HT-29 (cell line): Measurements from ENCODE around the gene GTF2IRD1. TPM values are rescaled to one million over a fixed set of nuclear protein-coding genes. Genes with fewer than 3 reads are reported as not detected.
"Not testable (repeated sequence)": the region's sequence is repeated elsewhere in the genome, so short reads cannot be mapped to it uniquely, and the experiment has no call there.

Experiments
- DNase-seq: peaks from one replicate; pipeline ENCODE4 v3.0.0-alpha.2; 2015; ENCODE audit warnings: low spot score
- total RNA-seq: library from RNA; depleted of rRNA; stranded (reverse); fragments of >200 nt; shearing (Covaris generic); gene quantifications from 2 replicates; pipeline ENCODE4 v1.2.3, GENCODE V29; 2014

Gene GTF2IRD1
- total RNA-seq, 1 experiment from 2014 or later: 34.6 TPM

DNA sequence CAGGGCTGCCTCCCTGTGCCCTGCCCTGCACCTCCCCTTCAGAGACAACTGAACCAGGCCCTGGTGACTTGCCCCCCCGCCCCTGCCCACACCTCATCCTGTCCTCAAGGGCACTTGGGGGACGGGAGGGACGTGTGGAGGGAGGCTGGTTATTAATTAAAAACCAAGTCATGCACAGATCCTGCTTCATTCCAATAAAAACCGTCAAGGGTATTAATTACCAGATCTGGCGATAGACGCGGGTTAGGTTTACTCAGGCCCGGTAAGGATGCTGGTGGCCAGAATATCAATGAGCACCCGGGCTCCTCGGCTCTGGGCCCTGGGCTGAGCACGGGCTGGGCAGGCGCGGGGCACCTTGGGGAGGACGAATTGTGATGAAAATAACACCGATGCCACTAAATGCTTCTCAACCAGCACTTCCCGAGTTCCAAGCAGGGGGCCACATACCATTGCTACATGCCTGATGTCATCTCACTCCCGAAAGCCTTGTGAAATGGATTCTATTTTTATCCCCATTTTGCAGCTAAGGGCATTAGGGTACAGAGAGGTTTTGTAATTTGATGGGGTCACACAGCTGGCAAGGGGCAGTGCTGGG is 24.5 kb upstream of the GTF2IRD1 start:
- DNase-seq: no peak

DNA sequence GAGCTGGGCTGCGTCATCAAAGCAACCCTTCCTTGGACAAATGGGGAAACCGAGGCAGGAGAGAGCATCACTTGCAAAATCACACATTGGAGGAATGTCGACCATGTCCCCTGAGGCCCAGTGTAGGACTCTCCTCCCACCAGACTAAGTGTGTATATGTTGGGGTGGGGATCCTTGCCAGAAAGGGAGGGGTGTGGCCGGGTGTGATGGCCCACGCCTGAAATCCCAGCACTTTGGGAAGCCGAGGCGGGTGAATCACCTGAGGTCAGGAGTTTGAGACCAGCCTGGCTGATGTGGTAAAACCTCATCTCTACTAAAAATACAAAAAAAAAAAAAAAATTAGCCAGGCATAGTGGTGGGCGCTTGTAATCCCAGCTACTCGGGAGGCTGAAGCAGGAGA is 23.3 kb upstream of the GTF2IRD1 start:
- DNase-seq: not testable (repeated sequence)

DNA sequence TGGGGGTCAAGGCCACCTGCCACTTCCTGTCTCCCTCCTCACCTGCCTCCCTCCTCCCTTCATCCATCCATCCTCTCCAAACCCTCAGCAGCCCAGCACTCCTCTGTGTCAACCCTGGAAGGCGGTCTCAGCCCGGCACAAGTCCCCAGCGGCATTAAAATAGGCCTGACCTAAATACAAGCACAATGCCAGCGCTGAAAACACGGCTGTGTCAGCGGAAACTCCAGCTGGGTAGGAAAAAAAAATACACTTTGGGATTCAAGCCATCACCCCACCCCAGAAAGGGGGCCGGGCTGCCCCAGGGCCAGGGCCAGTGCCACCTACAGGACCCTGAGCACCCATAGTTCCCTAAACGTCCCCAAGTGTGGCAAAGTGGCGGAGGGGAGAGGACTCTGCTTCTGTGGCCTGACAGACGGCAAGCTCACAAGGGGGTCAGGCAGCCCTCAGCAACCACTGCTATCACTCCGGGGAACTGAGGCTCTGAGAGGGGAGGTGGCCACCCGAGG is 22.7 kb upstream of the GTF2IRD1 start:
- no peak for DNase-seq

DNA sequence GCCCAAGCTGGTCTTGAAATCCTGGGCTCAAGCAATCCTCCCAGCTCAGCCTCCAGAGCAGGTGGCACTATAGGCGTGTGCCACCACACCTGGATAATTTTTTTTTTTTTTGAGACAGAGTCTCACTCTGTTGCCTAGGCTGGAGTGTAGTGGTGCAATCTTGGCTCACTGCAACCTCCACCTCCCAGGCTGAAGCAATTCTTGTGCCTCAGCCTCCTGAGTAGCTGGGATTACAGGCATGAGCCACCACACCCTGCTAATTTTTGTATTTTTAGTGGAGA is 16.5 kb upstream of the GTF2IRD1 start:
- DNase-seq: not testable (repeated sequence)

DNA sequence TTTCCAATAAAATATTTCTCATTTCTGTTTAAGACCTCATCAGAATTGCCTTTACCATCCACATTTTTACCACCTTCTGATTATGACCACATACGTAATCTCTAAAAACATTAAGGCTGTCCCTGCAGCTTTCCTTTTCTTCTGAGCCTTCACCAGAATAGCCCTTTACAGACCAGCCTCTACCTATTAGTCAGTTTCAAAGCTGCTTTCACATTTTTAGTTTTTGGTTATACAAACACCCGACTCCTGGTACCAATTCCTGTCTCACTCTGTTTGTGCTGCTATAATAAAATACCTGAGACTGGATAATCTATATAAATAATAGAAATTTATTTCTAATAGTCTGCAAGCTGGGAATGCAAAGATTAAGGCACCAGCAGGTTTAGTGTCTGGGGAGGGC is 15.4 kb upstream of the GTF2IRD1 start:
- no peak for DNase-seq

DNA sequence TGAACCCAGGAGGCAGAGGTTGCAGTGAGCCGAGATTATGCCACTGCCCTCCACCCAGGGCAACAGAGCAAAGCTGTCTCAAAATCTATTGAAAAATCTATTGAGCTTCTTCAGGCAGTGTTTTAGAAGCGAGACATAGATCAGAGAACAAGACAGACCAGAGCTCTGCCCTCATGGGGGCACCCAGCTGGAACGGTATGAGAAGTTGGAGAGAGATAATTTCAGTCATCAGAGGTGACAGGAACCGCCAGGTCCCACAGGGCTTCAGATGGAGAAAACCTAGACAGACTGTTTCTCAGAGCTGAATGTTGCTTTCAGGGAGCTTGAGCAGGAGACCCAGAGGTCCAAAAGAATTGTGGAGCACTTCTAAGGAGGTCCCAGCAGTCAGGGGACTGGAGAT is 14.2 kb upstream of the GTF2IRD1 start:
- no peak for DNase-seq

DNA sequence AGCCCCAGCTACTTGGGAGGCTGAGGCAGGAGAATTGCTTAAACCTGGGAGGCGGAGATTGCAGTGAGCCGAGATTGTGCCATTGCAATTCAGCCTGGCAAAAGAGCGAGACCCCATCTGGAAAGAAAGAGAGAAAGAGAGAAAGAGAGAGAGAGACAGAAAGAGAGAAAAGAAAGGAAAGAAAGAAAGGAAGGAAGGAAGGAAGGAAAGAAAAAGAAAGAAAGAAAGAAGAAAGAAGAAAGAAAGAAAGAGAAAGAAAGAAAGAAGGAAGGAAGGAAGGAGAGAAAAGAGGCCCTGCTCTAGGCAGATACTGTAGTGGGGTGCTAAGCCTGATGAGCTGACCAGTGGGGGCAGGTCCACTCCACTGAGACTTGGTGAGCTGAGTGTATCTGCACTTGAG is 13.6 kb upstream of the GTF2IRD1 start:
- DNase-seq: not testable (repeated sequence)

DNA sequence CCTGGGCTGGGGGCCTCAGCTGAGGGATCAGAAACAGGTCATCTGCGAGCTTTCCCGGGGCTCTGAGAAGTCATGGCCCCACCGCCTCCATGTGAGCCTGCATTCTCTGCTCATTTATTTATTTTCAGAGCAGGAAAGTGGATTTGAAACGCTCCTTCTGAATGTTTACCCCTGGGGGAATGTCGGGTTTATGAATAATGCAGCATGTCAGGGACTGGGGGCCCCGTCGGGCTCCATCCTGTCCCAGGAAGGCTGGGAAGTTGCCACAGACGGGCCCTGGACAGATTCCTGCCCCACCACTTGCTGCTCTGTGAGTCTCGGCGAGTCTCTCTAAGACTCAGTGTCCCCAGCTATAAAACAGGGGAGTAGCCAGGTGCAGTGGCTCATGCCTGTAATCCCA is 11.9 kb upstream of the GTF2IRD1 start:
- no peak for DNase-seq

DNA sequence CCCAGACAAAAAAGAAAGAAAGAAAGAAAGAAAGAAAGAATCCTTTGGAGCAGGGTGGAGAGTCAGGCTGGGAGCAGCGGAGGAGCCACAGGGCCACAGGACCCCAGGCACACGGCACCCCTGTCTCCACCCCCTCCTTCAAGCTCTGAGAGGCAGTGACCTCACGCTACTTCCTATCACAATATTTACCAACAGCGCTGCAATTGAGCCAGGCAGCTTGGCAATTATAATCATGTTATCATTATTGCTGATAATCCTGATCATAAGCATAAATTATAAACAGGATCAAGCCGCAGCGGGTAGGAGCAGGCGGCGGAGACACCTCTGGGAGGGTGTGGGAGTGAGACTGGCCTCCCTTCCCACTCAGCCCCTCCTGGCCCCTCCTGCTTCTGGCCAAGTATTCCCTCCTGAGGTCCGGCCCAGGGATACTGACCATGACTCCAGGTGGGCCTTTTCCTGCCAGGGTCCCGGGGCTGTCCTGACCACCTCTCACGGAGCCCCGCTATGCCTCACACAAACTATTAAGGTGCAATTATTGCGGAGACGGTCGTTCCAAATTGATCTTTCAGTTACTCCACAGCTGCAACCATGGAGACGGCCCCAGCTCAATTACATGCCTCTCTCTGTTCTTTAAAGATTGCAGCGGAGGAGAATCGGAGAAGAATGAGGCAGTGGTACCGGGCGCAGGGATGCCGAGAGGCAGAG is 10.0 kb upstream of the GTF2IRD1 start:
- no peak for DNase-seq

DNA sequence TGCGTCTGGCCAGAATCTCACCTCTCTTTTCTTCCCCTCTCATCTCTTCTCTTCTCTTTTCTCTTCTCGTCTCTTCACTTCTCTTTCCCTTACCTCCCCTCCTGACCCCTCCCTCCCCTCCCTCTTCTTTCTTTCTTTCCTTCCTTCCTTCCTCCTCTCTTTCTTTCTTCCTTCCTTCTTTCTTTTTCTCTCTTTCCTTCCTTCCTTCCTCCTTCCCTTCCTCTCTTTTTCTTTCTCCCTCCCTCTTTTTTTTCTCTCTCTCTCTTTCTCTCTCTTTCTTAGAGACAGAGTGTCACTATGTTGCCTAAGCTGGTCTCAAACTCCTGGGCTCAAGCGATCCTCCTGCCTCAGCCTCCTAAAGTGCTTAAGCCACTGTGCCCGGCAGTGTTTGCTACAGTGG is 4.6 kb upstream of the GTF2IRD1 start:
- DNase-seq: no peak

DNA sequence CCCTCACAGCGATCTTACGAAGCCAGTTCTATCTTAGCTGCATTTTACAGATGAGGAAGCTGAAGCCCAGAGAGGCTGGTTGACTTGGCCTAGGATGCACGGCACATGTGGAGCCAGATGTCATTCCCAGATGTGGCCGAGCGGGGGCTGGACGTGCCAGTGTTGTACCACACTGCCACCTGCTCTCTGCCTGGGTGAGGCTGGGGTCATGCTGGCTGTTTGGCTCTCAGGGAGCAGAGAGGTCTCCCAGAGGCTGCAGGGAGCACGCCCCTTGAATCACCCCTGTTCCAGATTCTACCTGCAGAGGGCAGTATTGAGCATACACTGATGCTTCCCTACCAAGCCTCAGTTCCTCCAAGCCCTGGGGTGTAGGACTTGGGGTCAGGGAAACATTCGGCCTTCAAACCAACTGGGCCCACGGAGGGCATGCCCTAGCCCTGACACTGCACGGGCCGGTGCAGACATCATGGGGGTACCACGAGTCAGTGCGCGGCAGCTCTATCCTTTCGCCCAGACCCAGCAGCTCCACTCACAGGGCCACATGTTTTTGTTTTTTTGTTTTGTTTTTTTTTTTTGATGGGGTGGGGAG is 3.8 kb upstream of the GTF2IRD1 start:
- DNase-seq: peak; percentile 87

DNA sequence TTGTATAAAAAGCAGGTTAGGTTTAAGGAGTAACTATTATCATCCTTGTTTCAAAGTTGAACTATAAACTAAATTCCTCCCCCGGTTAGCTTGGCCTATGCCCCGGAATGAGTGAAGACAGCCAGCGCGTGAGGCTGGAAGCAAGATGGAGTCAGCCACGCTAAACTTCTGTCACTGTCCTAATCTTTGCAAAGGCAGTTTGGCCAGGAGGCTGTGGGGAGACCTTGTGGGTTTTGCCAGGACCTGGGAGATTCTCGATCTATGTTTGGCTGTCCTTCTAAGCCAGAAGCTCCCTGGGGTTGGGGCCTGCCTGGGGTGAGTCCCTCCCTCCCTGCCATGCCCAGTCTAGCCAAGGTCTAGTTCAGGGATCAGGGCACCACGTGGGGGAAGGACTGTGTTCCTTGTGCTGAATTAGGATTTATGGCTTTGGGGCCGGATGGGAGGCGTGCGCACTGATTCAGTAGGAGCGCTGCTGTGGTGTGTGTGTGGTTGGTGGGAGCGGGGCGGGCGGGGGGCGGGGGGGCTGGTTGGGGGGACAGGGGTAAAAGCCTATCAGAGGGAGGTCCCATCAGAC is 871 bp upstream of the GTF2IRD1 start:
- DNase-seq: no peak

DNA sequence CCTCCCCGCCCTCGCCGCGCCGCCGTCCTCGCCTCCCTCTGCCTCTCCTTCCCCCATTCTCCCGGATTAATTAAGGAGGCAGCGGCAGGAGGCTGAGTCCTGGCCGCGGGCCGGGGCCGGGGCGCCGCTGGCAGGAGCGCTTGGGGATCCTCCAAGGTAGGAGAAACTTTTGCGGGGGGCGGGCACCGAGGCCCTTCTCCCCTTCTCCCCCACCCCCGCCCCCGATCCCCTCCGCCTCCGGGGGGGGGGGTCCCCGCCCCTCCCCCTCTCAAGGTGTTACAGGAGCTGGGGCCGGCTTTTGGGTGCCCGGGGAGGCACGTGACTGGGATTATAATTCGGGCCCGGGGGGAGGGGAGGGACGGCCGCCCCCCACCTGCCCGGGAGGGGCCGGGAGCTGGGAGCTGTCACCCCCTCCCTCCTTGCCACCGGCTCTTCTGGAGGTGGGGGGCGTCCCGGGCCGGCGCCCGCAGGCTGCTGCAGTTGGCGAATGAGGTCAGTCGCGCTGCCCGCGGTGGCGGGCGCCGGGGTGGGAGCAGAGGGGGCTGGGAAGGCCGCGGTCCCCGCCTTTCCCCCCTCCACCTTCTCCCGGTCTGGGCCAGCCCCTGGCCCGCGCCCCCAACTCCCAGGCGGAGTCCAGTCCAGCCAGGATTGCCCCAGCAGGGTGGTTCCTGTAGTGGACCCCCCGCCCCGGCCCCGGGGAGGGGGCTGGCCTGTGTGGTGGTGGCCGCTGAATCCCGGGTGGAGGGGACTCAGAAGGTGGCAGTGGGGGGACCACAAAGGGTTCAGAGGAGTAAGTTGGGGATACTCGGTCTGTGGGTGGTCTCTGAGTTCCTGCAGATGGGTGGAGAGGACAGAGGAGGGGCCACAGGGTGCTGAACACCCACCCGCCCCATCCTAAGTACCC is 567 bp downstream of the GTF2IRD1 start:
- DNase-seq: no peak

DNA sequence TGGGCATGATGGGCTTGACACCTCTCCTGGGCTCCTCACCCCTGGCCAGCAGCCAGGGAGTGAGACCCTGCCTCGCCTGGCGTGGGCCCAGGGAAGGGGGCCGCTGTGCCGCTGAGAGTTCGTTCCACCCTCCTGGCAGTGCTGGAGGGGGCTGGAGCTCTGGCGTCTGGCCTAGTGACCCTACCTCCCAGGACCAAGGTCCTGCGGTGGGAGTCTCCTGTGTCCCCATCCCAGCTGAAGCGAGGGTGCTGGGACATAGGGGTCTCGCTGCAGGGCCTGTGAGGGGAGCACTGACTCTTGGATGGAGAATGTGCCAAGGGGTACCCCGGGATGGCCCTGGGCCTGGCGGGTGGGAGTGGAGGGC is 1.2 kb downstream of the GTF2IRD1 start:
- DNase-seq: no peak

DNA sequence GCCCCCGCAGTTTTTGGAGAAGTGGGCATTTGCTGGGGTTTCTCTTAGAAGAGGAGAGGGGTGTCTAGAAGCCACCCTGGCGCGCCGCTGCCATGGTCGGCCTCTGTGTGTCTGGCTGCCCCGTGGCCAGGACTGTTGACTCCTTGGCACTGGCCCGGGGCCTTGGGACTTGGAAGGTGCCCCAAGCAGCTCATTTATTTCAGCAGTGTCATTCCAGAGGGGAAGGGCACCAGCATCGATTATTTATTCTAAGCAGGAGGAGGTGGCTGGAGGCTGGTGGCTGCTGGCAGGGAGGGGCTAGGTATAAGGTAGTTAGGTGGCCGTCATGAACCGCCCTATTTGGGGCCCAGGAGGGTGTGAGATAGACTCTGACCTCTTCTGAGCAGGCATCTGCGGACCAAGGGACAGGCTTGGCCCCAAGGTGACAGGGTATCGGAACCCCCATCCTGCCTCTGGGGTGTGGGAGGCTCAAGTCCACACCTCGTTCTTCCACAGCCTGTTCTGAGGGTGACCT is 1.6 kb downstream of the GTF2IRD1 start:
- peak; percentile 61 for DNase-seq

DNA sequence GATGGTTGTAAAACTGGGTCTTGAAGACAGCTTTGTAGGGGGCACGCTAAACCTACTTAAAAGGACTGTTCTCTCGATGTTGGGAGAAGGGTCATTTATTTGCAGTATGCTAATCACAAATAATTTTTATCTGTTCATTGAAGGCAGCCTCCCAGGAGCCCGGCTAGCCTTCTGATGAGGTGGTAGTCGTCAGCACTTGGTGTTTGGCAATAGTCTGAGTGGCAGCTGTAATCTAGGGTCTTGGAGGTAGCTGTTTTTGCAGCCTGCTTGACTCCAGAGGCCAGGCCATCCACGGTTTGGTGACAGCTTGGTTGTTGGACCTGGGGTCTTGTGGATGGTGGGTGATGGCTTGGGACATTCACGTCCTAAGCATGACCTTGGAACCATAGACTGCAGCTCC is 2.2 kb downstream of the GTF2IRD1 start:
- DNase-seq: no peak

DNA sequence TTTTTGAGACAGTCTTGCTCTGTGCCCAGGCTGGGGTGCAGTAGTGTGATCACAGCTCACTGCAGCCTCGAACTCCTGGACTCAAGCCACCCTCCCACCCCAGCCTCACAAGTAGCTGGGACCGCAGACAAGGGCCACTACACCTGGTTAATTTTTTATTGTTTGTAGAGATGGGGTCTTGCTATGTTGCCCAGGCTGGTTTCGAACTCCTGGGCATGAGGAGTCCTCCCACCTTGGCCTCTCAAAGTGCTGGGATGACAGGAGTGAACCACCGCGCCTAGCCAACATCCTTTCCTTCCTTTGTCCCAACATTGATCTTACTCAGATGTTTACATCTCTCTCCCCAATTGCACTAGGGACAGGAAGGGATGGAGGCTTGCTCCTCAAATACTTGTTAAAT is 3.3 kb downstream of the GTF2IRD1 start:
- no peak for DNase-seq

DNA sequence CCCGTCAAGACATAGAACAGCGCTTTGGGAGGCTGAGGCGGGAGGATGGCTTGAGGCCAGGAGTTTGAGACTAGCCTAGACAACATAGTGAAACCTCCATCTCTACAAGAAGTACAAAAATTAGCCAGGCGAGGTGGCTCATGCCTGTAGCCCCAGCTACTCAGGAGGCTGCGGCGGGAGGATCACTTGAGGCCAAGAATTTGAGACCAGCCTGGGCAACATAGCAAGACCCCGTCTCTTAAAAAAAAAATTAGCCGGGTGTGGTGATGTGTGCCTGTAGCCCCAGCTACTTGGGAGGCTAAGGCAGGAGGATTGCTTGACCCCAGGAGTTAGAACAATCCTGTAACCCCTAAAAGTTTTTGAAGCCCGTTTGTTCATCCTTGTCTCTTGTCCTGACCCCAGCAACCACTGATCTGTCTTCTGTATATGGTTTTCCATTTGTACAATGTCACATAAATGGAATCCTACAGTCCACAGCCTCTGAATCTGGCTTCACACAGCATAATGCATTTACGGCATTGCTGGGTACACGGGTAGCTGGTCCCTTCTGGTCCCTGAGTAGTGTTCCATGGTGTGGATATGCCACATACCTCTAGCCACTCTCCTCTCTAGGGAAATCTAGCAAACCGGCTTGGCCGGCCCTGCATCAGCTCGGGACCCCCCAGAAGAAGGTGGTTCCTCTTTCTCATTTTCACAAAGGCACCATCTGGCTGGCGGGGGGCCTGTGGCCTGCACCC is 8.4 kb downstream of the GTF2IRD1 start:
- peak; percentile 43 for DNase-seq

DNA sequence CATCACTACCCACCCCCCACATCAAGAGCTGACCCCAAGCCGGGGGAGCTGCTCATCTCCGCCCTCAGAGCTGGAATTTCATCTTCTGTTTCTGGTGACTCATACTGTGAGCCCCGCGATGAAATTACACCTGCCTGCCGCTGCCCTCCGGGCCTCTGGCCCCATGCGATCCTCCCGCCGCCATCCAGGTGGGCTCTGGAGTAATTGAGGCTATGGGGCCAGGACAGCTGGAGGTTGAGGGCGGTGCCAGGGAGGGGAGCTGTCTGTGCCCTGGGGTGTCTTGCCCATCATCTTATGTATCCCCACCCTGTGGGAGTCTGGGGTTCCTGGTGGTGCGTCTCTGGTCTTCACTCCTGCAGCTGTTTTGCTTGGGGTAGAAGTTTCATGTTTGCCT is 9.0 kb downstream of the GTF2IRD1 start:
- DNase-seq: peak; percentile 36

DNA sequence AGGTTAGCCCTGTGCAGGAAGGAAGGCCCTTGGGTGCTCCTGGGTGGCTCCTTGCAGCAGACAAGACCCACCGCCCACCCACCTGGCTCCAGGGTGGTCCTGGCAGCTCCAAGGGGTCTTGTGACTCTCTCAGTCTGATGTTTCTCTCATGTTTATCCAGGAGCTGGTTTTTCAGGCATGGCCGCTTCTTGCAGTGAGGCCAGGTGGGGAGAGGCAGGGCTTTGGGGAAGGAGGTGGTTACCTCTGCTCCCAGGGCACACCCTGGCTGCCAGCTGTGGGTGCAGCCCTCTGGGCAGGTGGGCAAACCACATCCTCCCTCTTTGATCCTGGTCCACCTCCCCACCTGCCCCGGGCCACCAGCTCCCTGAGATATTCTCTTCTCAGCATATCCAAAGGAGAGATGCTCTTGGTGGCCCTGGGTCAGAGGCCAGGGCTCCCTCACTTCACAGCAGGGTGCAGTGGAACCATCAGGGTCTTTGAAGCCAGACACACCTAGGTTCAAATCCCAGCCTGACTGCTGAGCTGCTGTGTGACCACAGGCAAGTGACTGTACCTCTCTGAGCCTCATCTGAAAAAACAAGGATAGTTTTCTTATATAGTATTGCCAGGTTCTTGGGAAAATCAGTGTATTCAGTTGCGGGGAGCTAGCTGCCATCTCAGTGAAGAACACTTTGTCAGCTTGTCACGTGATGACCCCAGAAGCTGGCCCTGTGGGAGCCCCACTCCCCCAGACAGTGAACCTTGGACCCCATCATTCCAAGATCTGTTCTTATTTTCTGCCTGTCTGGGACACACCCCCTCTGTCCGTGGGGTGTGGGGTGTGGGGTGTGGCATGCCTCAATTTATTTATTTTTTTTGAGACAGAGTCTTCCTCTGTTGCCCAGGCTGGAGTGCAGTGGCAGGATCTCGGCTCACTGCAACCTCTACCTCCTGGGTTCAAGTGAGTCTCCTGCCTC is 11.5 kb downstream of the GTF2IRD1 start:
- DNase-seq: peak; percentile 77
